GM21576 (cell line): Measurements from ENCODE around the gene SAG.

ENCODE experiments used
- ATAC-seq: cut with Tn5 transposase; IDR thresholded peaks from one replicate; pipeline ENCODE4 v1.9.1; 2021; ENCODE audit warnings: mild to moderate bottlenecking, moderate library complexity; ENCODE audit not compliant: unreplicated experiment

SAG gene

GRCh38 chr2:233287871-233288270 lies 19.7 kb upstream of the SAG start:
- no peak for ATAC-seq

- ATAC-seq = no peak
Observed at GRCh38 chr2:233288663-233289062, 19.0 kb upstream of the SAG start.

- no peak for ATAC-seq
Observed at GRCh38 chr2:233289648-233290047, 18.0 kb upstream of the SAG start.

GRCh38 chr2:233290051-233290845 lies 17.4 kb upstream of the SAG start:
- no peak for ATAC-seq

- ATAC-seq = no peak
Observed at GRCh38 chr2:233295891-233296290, 11.7 kb upstream of the SAG start.

- ATAC-seq = no peak
Observed at GRCh38 chr2:233297076-233297475, 10.5 kb upstream of the SAG start.

GRCh38 chr2:233300401-233300800 lies 7.2 kb upstream of the SAG start:
- no peak for ATAC-seq

GRCh38 chr2:233301248-233301647 lies 6.4 kb upstream of the SAG start:
- no peak for ATAC-seq

- ATAC-seq = no peak
Observed at GRCh38 chr2:233301811-233302210, 5.8 kb upstream of the SAG start.

GRCh38 chr2:233303252-233303651 lies 4.4 kb upstream of the SAG start:
- ATAC-seq = no peak

- ATAC-seq = no peak
Observed at GRCh38 chr2:233311241-233311926, 3.8 kb downstream of the SAG start.

- no peak for ATAC-seq
Observed at GRCh38 chr2:233312874-233313273, 5.3 kb downstream of the SAG start.

- ATAC-seq = no peak
Observed at GRCh38 chr2:233314180-233314925, 6.7 kb downstream of the SAG start.

- no peak for ATAC-seq
Observed at GRCh38 chr2:233317196-233317943, 9.8 kb downstream of the SAG start.

GRCh38 chr2:233319256-233319655 lies 11.6 kb downstream of the SAG start:
- no peak for ATAC-seq

- no peak for ATAC-seq
Observed at GRCh38 chr2:233320470-233320869, 12.9 kb downstream of the SAG start.

- no peak for ATAC-seq
Observed at GRCh38 chr2:233321166-233321565, 13.6 kb downstream of the SAG start.

- ATAC-seq = no peak
Observed at GRCh38 chr2:233323851-233324250, 16.2 kb downstream of the SAG start.

- no peak for ATAC-seq
Observed at GRCh38 chr2:233325256-233325655, 17.6 kb downstream of the SAG start.

- ATAC-seq = no peak
Observed at GRCh38 chr2:233325814-233326213, 18.2 kb downstream of the SAG start.

GRCh38 chr2:233326500-233326899 lies 18.9 kb downstream of the SAG start:
- ATAC-seq = no peak
